BJ (cell line): Measurements from ENCODE around the gene TRMT10C. TPM values are rescaled to one million over a fixed set of nuclear protein-coding genes. Genes with fewer than 3 reads are reported as not detected.
"Not testable (repeated sequence)": the region's sequence is repeated elsewhere in the genome, so short reads cannot be mapped to it uniquely, and the experiment has no call there.

Source experiments
- CTCF ChIA-PET: fragments of 350-600 bp; formaldehyde crosslinking; extraction: SDS; loops from one replicate; lab custom pipeline; 2021; ENCODE audit warnings: antibody characterized with exemption, inconsistent platforms; lab: Yijun Ruan, JAX
- POLR2A ChIA-PET: fragments of 300-600 bp; sonication (Branson Sonifier 250); formaldehyde crosslinking; extraction: SDS; loops from one replicate; lab custom pipeline; 2021; ENCODE audit warnings: antibody characterized with exemption; lab: Charles Lee
- DNase-seq: peaks from one replicate; pipeline ENCODE4 v3.0.0-alpha.2; 2011; ENCODE audit warnings: low read depth
- H3K27me3 ChIP-seq: 2 replicates; pipeline ENCODE4 v1.6.0; 2011; ENCODE audit warnings: low read length; ENCODE audit not compliant: control insufficient read depth, insufficient read depth
- H3K36me3 ChIP-seq: 2 replicates; pipeline ENCODE4 v1.5.1; 2011; ENCODE audit warnings: low read length; ENCODE audit not compliant: control insufficient read depth, insufficient read depth
- H3K4me3 ChIP-seq: 2 replicates; pipeline ENCODE4 v1.5.1; 2011; ENCODE audit warnings: low read depth, mild to moderate bottlenecking, control low read depth, low read length
- polyA plus RNA-seq: library from polyadenylated mRNA; depleted of rRNA; stranded (reverse); fragments of >200 nt; gene quantifications from 2 replicates; pipeline ENCODE4 v1.2.3, GENCODE V29; 2011
- TF ChIP-seq, protein P1 (sequence below): IDR thresholded peaks from 2 replicates; pipeline ENCODE4 v1.5.1; 2011; ENCODE audit warnings: low read depth, mild to moderate bottlenecking, control low read depth, inconsistent platforms, low read length, moderate library complexity; ENCODE audit not compliant: insufficient read depth

The TRMT10C gene
- polyA plus RNA-seq, 1 experiment: 7.4 TPM

DNA sequence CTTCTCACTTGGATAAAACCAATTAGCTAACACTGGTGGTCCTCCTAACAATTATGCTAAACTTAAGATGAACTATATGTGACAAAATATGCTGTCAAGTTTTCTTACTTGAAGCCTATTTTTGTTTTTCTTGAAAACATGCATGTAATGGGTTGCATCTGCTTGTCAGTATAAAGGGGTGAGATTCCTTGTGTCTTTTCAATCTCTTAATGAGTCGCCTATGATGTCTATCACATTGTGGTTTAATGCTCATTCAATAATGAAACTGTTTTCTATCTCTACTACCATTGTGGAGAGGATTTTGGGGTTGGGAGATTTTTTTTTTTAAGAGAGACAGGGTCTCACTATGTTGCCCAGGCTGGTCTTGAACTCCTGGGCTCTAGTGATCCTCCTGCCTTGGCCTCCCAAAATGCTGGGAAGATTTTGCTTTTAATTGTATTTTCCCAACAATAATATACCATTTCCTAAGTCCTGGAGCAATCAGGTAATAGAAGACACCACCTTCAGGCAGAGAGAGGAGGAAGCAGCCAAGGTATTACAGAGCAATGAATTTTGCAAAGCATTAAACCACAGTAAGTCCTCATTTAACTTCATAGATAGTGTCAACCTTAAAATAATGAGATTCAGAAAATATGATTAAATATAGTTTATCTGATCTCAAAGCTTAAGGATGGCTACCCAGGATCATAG lies 17.4 kb upstream of the TRMT10C start:
- no peak overlapping the region for H3K4me3 ChIP-seq
- ChIA-PET CTCF (interaction anchor here (0.6 to 1.5 kb wide), 2 partner anchors 11 to 16 kb away, joined by 3 to 4 read pairs; no protein-coding TSS in a partner anchor), POLR2A (no interaction called here)
- TF ChIP-seq, protein P1, sequence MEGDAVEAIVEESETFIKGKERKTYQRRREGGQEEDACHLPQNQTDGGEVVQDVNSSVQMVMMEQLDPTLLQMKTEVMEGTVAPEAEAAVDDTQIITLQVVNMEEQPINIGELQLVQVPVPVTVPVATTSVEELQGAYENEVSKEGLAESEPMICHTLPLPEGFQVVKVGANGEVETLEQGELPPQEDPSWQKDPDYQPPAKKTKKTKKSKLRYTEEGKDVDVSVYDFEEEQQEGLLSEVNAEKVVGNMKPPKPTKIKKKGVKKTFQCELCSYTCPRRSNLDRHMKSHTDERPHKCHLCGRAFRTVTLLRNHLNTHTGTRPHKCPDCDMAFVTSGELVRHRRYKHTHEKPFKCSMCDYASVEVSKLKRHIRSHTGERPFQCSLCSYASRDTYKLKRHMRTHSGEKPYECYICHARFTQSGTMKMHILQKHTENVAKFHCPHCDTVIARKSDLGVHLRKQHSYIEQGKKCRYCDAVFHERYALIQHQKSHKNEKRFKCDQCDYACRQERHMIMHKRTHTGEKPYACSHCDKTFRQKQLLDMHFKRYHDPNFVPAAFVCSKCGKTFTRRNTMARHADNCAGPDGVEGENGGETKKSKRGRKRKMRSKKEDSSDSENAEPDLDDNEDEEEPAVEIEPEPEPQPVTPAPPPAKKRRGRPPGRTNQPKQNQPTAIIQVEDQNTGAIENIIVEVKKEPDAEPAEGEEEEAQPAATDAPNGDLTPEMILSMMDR: no peak
- no peaks in the 10 kb centered on the region for H3K36me3 ChIP-seq
- no peak for DNase-seq
- no peaks in the 10 kb centered on the region; the same call in 1 of the 2 replicates for H3K27me3 ChIP-seq

DNA sequence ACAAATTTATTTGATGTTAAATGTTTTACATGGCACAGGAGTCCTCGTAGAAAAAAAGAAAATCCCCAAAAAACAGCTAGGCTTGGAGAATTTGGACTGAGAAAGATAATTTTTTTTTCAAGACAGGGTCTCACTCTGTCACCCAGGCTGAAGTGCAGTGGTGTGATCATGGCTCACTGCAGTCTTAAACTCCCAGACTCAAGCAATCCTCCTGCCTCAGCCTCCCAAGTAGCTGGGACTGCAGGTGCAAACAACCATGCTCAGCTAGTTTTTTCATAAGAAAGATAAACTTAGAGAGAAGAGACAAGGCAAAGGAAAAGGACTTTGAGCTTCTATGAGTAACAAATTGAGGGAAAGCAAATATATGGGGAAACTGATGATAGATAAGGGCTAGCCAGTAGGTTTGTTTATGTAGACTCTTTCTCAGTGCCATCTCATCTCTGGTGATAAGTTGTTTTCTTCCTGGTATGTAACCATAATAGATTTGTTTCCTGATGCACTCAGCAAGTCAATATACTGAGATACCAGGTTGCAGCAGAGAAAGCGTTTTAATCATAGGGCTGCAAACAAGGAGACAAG lies 13.1 kb upstream of the TRMT10C start:
- no peak for DNase-seq
- no peaks in the 10 kb centered on the region for H3K27me3 ChIP-seq
- ChIA-PET POLR2A (no interaction called here), CTCF (no interaction called here)
- no peak overlapping the region for H3K4me3 ChIP-seq
- H3K36me3 ChIP-seq: no peaks in the 10 kb centered on the region
- TF ChIP-seq, protein P1: no peak

DNA sequence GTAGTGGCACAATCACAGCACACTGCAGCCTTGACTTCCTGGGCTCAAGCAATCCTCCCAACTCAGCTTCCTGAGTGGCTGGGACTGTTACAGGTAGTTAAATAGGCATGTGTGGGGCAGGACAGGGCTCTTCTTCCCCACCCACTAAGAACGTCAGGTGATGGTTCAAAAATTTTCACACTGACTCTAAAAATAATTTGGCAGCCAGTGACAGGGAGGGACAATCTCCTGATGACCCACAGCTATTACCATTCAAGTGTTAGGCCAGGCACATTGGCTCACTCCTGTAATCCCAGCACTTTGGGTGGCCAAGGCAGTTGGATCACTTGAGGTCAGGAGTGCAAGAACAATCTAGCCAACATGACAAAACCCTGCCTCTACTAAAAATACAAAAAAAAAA lies 12.2 kb upstream of the TRMT10C start:
- ChIA-PET POLR2A (no interaction called here), CTCF (no interaction called here)

DNA sequence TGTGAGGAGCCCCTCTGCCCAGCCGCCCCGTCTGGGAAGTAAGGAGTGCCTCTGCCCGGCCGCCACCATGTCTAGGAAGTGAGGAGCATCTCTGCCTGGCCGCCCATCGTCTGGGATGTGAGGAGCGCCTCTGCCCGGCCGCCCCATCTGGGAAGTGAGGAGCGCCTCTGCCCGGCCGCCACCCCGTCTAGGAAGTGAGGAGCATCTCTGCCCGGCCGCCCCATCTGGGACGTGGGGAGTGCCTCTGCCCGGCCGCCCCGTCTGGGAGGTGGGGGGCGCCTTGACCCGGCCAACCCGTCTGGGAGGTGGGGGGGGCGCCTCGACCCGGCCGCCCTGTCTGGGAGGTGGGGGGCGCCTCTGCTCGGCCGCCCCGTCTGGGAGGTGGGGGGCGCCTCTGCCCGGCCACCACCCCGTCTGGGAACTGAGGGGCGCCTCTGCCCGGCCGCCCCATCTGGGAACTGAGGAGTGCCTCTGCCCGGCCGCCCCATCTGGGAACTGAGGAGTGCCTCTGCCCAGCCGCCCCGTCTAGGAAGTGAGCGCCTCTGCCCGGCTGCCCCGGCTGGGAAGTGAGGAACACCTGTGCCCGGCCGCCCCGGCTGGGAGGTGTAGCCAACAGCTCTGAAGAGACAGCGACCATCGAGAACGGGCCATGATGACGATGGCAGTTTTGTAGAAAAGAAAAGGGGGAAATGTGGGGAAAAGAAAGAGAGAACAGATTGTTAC lies 10.1 kb upstream of the TRMT10C start:
- DNase-seq, CTCF ChIA-PET, POLR2A ChIA-PET, H3K4me3 ChIP-seq, H3K36me3 ChIP-seq, H3K27me3 ChIP-seq: not testable (repeated sequence)

More for the DNA sequence above, 12.2 kb upstream of the TRMT10C start:
- H3K27me3 ChIP-seq: no peaks in the 10 kb centered on the region
- H3K36me3 ChIP-seq: no peaks in the 10 kb centered on the region
- TF ChIP-seq, protein P1: no peak
- no peak for DNase-seq
- H3K4me3 ChIP-seq: no peak overlapping the region

DNA sequence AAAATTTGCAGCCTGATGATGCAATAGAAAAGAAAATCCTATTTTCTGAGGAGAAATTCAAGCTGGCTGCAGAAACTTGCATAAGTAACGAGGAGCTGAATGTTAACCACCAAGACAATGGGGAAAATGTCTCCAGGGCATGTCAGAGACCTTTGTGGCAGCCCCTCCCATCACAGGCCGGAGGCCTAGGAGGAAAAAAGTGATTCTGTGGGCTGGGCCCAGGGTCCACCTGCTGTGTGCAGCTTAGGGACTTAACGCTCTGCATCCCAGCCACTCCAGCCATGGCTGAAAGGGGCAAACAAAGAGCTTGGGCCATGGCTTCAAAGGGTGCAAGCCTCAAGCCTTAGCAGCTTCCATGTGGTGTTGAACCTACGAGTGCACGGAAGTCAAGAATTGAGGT lies 8.3 kb upstream of the TRMT10C start:
- POLR2A ChIA-PET, H3K27me3 ChIP-seq, H3K36me3 ChIP-seq, H3K4me3 ChIP-seq, DNase-seq, CTCF ChIA-PET: not testable (repeated sequence)

DNA sequence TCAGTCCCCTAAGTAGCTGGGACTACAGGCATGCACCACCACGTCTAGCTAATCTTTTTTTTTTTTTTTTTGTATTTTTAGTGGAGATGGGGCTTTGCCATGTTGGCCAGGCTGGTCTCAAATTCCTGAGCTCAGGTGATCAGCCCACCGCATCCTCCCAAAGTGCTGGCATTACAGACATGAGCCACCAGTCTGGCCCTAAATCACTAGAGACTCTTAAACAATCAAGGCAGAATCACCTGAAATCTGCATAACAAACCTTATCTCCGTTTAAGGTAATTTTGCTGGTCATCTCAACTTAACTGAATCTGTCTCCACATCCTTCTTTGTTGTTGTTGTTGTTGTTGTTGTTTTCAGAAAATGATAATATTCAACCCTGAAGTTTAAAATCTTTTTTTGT lies 5.6 kb upstream of the TRMT10C start:
- H3K36me3 ChIP-seq: no peaks in the 10 kb centered on the region
- no peaks in the 10 kb centered on the region for H3K27me3 ChIP-seq
- ChIA-PET POLR2A (no interaction called here), CTCF (no interaction called here)
- TF ChIP-seq, protein P1: no peak
- no peak for DNase-seq
- no peak overlapping the region for H3K4me3 ChIP-seq
